SK-N-SH treated with all-trans-retinoic acid at 6 μM for 48 hours (cell line): ENCODE data around the gene TMC2.
"Not testable (repeated sequence)": the region's sequence is repeated elsewhere in the genome, so short reads cannot be mapped to it uniquely, and the experiment has no call there.

Experiments
- ATAC-seq: fragments of 200-7000 bp; cut with Tn5 transposase; 3 replicates; pipeline ENCODE4 v1.9.1; 2020; ENCODE audit warnings: mild to moderate bottlenecking, moderate library complexity
- CSDC2 ChIP-seq: fragments of 250-450 bp; sonication (Bioruptor Pico); IDR thresholded peaks from 2 replicates; pipeline ENCODE4 v1.5.0; 2020; ENCODE audit warnings: mild to moderate bottlenecking, moderate library complexity
- GLIS3 ChIP-seq: fragments of 250-450 bp; sonication (Bioruptor Pico); IDR thresholded peaks from 2 replicates; pipeline ENCODE4 v1.5.0; 2020; ENCODE audit warnings: mild to moderate bottlenecking, moderate library complexity
- OSR1 ChIP-seq: fragments of 250-450 bp; sonication (Bioruptor Pico); IDR thresholded peaks from 2 replicates; pipeline ENCODE4 v1.8.0; 2022; ENCODE audit warnings: moderate library complexity, mild to moderate bottlenecking, inconsistent platforms
- PATZ1 ChIP-seq: fragments of 250-450 bp; sonication (Bioruptor Pico); IDR thresholded peaks from 2 replicates; pipeline ENCODE4 v1.8.0; 2020; ENCODE audit warnings: mild to moderate bottlenecking, moderate library complexity, borderline replicate concordance
- PPARA ChIP-seq: fragments of 250-450 bp; sonication (Bioruptor Pico); IDR thresholded peaks from 2 replicates; pipeline ENCODE4 v1.5.0; 2020; ENCODE audit warnings: mild to moderate bottlenecking, borderline replicate concordance
- RARB ChIP-seq: fragments of 250-450 bp; sonication (Bioruptor Pico); IDR thresholded peaks from 2 replicates; pipeline ENCODE4 v1.8.0; 2021; ENCODE audit warnings: mild to moderate bottlenecking, moderate library complexity
- SNAI2 ChIP-seq: fragments of 250-450 bp; sonication (Bioruptor Pico); IDR thresholded peaks from 2 replicates; pipeline ENCODE4 v1.5.0; 2020; ENCODE audit warnings: mild to moderate bottlenecking, moderate library complexity
- TOX ChIP-seq: fragments of 250-450 bp; sonication (Bioruptor Pico); IDR thresholded peaks from 2 replicates; pipeline ENCODE4 v1.8.0; 2021; ENCODE audit warnings: mild to moderate bottlenecking, moderate library complexity, borderline replicate concordance
- ZNF565 ChIP-seq: fragments of 450-650 bp; formaldehyde crosslinking; conservative IDR thresholded peaks from 2 replicates; pipeline ENCODE4 v1.5.0; 2020; ENCODE audit warnings: low read depth, mild to moderate bottlenecking, moderate library complexity
- TF ChIP-seq, protein P1 (sequence below): fragments of 250-450 bp; sonication (Bioruptor Pico); IDR thresholded peaks from 2 replicates; pipeline ENCODE4 v1.5.1; 2021; ENCODE audit warnings: mild to moderate bottlenecking, moderate library complexity
- TF ChIP-seq, protein P2 (sequence below): fragments of 250-450 bp; sonication (Bioruptor Pico); IDR thresholded peaks from 2 replicates; pipeline ENCODE4 v1.5.1; 2020; ENCODE audit warnings: low read depth, mild to moderate bottlenecking, moderate library complexity
- TF ChIP-seq, protein P3 (sequence below): fragments of 250-450 bp; sonication (Bioruptor Pico); IDR thresholded peaks from 2 replicates; pipeline ENCODE4 v1.8.0; 2021; ENCODE audit warnings: low read depth, mild to moderate bottlenecking, moderate library complexity, borderline replicate concordance

Gene TMC2

GRCh38 chr20:2520617-2521016, 15.8 kb upstream of the TMC2 start:
- ATAC-seq = no peak
- TF ChIP-seq, protein P1, sequence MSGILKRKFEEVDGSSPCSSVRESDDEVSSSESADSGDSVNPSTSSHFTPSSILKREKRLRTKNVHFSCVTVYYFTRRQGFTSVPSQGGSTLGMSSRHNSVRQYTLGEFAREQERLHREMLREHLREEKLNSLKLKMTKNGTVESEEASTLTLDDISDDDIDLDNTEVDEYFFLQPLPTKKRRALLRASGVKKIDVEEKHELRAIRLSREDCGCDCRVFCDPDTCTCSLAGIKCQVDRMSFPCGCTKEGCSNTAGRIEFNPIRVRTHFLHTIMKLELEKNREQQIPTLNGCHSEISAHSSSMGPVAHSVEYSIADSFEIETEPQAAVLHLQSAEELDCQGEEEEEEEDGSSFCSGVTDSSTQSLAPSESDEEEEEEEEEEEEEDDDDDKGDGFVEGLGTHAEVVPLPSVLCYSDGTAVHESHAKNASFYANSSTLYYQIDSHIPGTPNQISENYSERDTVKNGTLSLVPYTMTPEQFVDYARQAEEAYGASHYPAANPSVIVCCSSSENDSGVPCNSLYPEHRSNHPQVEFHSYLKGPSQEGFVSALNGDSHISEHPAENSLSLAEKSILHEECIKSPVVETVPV (CRISPR knock-in tag) = no peak

- no peak for ATAC-seq
- TF ChIP-seq ZNF565 (CRISPR knock-in tag) (no peak), OSR1 (no peak), GLIS3 (CRISPR knock-in tag) (no peak), CSDC2 (CRISPR knock-in tag) (no peak), PATZ1 (CRISPR knock-in tag) (no peak), SNAI2 (CRISPR knock-in tag) (no peak), TOX (no peak), PPARA (CRISPR knock-in tag) (no peak)
- TF ChIP-seq, protein P1 (CRISPR knock-in tag) = no peak
- TF ChIP-seq, protein P2, sequence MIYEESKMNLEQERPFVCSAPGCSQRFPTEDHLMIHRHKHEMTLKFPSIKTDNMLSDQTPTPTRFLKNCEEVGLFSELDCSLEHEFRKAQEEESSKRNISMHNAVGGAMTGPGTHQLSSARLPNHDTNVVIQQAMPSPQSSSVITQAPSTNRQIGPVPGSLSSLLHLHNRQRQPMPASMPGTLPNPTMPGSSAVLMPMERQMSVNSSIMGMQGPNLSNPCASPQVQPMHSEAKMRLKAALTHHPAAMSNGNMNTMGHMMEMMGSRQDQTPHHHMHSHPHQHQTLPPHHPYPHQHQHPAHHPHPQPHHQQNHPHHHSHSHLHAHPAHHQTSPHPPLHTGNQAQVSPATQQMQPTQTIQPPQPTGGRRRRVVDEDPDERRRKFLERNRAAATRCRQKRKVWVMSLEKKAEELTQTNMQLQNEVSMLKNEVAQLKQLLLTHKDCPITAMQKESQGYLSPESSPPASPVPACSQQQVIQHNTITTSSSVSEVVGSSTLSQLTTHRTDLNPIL (CRISPR knock-in tag) = no peak
- TF ChIP-seq, protein P3, sequence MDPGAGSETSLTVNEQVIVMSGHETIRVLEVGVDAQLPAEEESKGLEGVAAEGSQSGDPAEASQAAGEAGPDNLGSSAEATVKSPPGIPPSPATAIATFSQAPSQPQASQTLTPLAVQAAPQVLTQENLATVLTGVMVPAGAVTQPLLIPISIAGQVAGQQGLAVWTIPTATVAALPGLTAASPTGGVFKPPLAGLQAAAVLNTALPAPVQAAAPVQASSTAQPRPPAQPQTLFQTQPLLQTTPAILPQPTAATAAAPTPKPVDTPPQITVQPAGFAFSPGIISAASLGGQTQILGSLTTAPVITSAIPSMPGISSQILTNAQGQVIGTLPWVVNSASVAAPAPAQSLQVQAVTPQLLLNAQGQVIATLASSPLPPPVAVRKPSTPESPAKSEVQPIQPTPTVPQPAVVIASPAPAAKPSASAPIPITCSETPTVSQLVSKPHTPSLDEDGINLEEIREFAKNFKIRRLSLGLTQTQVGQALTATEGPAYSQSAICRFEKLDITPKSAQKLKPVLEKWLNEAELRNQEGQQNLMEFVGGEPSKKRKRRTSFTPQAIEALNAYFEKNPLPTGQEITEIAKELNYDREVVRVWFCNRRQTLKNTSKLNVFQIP (CRISPR knock-in tag) = no peak
These were observed 14.7 kb upstream of the TMC2 start for GRCh38 chr20:2521369-2522305.

DNA sequence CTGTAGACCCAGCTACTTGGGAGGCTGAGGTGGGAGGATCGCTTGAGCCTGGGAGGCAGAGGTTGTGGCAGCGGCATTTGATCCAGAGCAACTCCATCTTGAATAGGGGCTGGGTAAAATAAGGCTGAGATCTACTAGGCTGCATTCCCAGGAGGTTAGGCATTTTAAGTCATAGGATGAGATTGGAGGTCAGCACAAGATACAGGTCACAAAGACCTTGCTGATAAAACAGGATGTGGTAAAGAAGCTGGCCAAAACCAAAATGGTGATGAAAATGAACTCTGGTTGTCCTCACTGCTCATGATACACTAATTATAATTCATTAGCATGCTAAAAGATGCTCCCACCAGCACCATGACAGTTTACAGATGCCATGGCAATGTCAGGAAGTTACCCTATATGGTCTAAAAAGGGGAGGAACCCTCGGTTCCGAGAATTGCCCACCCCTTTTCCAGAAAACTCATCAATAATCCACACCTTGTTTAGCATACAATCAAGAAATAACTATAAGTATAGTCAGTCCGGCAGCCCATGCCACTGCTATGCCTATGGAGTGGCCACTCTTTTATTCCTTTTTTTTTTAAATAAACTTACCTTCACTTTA, 13.4 kb upstream of the TMC2 start:
- not testable (repeated sequence) for ATAC-seq

DNA sequence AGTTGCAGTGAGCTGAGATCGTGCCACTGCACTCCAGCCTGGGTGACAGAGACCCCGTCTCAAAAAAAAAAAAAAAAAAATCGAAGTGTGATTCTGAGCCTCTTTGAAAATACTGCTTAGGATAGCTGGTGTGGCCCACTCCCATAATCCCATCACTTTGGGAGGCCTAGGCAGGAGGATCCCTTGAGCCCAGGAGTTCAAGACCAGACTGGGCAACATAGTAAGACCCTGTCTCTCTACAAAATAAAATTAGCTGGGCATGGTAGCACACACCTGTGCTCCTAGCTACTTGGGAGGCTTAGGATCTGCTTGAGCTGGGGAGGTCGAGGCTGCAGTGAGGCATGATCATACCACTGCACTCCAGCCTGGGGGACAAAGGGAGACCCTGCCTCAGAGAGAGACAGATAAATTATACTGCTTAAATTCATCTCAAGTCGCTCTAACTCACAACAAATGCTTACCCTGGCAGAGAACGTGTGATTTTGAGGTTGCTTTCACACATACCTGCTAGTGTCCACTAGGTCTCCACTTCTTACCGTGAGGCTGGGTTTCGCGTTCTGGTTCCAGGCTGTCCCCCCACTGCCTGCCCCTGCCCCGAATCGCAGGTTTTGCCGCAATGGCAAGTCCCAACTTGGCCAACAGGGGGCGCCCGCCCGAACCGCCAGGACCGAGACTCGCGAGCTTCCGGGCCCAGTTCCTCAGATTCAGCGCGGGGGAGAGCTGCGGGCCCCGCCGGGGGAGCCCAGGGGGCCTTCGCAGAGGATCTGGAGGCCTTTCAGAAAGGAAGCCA, 12.3 kb upstream of the TMC2 start:
- peak; percentile 84 for ATAC-seq
- TF ChIP-seq PATZ1 (CRISPR knock-in tag) (0 out of 2 replicates have a peak, but pooled peaks have one; percentile 18), RARB (CRISPR knock-in tag) (no peak)
